Measurements from ENCODE around the gene SNX5. TPM values are rescaled to one million over a fixed set of nuclear protein-coding genes. Genes with fewer than 3 reads are reported as not detected.

The SNX5 gene
- total and polyA plus RNA-seq, 2 of the 8 experiments (the other 6 are each of a cell fraction or from before 2014, with no cell fraction given) = 155 to 194 TPM

DNA sequence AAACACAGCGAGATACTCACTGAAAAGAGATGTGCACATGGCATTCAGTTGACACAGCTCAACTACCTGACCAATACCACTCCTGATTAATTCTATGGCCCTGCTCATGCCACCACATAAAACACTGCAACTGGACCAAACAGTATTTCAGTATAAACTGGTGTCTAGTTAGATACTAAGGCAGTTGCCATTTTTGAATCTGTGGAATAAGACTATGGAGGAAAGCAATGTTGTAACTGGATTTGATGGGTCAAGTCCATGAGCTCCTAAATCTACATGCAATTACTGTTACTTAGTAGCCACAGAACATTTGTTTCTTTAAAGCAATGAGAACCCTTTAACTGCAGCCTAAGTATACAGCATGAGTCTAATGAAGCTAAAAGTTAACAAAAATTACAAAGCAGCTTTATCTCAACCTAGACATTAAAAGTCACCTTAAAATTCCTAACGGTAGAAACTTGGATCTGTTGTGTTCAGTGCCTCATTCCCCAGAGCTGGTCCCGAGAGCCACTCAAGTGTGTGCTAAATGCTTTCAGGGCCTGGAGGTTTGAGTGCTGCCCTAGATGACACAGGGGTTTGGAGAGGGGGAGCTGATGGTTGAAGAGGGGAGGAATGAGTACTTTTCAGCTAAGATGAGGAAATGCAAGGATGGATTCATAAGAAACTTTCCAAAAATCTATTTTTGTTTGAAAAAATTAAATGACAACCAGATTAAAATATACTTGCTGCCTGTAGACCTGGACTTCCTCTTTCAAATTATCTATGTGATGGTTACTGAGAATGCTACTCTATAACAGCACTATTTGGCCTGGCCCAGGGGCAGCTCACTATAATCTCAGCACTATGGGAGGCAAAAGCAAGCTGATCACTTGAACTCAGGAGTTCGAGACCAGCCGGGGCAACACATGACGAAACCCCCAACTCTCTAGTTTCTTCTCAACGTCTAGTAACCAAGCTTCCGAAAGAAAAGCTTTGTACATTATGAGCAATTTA is 15.6 kb downstream of the SNX5 start (continued):
- TF ChIP-seq, protein P1, sequence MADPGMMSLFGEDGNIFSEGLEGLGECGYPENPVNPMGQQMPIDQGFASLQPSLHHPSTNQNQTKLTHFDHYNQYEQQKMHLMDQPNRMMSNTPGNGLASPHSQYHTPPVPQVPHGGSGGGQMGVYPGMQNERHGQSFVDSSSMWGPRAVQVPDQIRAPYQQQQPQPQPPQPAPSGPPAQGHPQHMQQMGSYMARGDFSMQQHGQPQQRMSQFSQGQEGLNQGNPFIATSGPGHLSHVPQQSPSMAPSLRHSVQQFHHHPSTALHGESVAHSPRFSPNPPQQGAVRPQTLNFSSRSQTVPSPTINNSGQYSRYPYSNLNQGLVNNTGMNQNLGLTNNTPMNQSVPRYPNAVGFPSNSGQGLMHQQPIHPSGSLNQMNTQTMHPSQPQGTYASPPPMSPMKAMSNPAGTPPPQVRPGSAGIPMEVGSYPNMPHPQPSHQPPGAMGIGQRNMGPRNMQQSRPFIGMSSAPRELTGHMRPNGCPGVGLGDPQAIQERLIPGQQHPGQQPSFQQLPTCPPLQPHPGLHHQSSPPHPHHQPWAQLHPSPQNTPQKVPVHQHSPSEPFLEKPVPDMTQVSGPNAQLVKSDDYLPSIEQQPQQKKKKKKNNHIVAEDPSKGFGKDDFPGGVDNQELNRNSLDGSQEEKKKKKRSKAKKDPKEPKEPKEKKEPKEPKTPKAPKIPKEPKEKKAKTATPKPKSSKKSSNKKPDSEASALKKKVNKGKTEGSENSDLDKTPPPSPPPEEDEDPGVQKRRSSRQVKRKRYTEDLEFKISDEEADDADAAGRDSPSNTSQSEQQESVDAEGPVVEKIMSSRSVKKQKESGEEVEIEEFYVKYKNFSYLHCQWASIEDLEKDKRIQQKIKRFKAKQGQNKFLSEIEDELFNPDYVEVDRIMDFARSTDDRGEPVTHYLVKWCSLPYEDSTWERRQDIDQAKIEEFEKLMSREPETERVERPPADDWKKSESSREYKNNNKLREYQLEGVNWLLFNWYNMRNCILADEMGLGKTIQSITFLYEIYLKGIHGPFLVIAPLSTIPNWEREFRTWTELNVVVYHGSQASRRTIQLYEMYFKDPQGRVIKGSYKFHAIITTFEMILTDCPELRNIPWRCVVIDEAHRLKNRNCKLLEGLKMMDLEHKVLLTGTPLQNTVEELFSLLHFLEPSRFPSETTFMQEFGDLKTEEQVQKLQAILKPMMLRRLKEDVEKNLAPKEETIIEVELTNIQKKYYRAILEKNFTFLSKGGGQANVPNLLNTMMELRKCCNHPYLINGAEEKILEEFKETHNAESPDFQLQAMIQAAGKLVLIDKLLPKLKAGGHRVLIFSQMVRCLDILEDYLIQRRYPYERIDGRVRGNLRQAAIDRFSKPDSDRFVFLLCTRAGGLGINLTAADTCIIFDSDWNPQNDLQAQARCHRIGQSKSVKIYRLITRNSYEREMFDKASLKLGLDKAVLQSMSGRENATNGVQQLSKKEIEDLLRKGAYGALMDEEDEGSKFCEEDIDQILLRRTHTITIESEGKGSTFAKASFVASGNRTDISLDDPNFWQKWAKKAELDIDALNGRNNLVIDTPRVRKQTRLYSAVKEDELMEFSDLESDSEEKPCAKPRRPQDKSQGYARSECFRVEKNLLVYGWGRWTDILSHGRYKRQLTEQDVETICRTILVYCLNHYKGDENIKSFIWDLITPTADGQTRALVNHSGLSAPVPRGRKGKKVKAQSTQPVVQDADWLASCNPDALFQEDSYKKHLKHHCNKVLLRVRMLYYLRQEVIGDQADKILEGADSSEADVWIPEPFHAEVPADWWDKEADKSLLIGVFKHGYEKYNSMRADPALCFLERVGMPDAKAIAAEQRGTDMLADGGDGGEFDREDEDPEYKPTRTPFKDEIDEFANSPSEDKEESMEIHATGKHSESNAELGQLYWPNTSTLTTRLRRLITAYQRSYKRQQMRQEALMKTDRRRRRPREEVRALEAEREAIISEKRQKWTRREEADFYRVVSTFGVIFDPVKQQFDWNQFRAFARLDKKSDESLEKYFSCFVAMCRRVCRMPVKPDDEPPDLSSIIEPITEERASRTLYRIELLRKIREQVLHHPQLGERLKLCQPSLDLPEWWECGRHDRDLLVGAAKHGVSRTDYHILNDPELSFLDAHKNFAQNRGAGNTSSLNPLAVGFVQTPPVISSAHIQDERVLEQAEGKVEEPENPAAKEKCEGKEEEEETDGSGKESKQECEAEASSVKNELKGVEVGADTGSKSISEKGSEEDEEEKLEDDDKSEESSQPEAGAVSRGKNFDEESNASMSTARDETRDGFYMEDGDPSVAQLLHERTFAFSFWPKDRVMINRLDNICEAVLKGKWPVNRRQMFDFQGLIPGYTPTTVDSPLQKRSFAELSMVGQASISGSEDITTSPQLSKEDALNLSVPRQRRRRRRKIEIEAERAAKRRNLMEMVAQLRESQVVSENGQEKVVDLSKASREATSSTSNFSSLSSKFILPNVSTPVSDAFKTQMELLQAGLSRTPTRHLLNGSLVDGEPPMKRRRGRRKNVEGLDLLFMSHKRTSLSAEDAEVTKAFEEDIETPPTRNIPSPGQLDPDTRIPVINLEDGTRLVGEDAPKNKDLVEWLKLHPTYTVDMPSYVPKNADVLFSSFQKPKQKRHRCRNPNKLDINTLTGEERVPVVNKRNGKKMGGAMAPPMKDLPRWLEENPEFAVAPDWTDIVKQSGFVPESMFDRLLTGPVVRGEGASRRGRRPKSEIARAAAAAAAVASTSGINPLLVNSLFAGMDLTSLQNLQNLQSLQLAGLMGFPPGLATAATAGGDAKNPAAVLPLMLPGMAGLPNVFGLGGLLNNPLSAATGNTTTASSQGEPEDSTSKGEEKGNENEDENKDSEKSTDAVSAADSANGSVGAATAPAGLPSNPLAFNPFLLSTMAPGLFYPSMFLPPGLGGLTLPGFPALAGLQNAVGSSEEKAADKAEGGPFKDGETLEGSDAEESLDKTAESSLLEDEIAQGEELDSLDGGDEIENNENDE (IDR thresholded peaks at IDR 0.05; ENCODE audit: insufficient replicate concordance, low read length) = no peak
- TF ChIP-seq TAF1 (IDR thresholded peaks at IDR 0.05; ENCODE audit: low read depth, low read length) (no peak), GTF2F1 (IDR thresholded peaks at IDR 0.05; ENCODE audit: borderline replicate concordance, low read depth, low read length) (no peak), EGR1 (IDR thresholded peaks at IDR 0.05; ENCODE audit: borderline replicate concordance, low read depth, low read length) (no peak), KDM1A (IDR thresholded peaks at IDR 0.05; ENCODE audit: borderline replicate concordance, low read length) (no peak), YY1 (IDR thresholded peaks at IDR 0.05; ENCODE audit: low read depth, low read length) (no peak), BCL11A (IDR thresholded peaks at IDR 0.05; ENCODE audit: low read depth in 2 of 2, low read length in 2 of 2) (no peak), RBBP5 (IDR thresholded peaks at IDR 0.05; ENCODE audit: borderline replicate concordance, low read depth, low read length) (no peak)
- TF ChIP-seq, protein P2, sequence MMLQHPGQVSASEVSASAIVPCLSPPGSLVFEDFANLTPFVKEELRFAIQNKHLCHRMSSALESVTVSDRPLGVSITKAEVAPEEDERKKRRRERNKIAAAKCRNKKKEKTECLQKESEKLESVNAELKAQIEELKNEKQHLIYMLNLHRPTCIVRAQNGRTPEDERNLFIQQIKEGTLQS (IDR thresholded peaks at IDR 0.05; ENCODE audit: insufficient read depth, low read depth, low read length) = no peak
